Measurements from ENCODE around the gene GPR68. TPM values are rescaled to one million over a fixed set of nuclear protein-coding genes. Genes with fewer than 3 reads are reported as not detected.

GPR68 gene
- polyA plus RNA-seq, 2 of the 4 experiments (the other 2 are of a cell fraction): 0.09 TPM

GRCh38 chr14:91218014-91218413 lies 26.5 kb downstream of the GPR68 start:
- Histone ChIP-seq H3K4me3 (no peak overlapping the region), H3K4me1 (no peaks in the 10 kb centered on the region), H3K27ac (no peak overlapping the region), H3K9me3 (no peaks in the 10 kb centered on the region), H3K4me2 (no peak overlapping the region)
- WGBS (ENCODE audit: missing lambda C conversion rate): 87% methylated on average over 4 of the region's 4 CpGs
- ATAC-seq (no peak), DNase-seq (ENCODE audit: low read depth in 1 of 2, low spot score in 1 of 2) (no peak), FAIRE-seq (no peak)
- ChIA-PET CTCF (interaction anchor here (1.1 to 1.4 kb wide), 2 partner anchors 45 to 46 kb away, joined by 3 read pairs; no protein-coding TSS in a partner anchor), POLR2A (no interaction called here)
- no peak for TF ChIP-seq MAZ (IDR thresholded peaks at IDR 0.05; ENCODE audit: borderline replicate concordance, low read depth, low read length)
- TF ChIP-seq RNF2 (IDR thresholded peaks at IDR 0.05; ENCODE audit: borderline replicate concordance, low read depth): no peak
- no peak for TF ChIP-seq ZFP36 (IDR thresholded peaks at IDR 0.05; ENCODE audit: borderline replicate concordance, partially characterized antibody)
- no peak for TF ChIP-seq MAX (IDR thresholded peaks at IDR 0.05)
- no peak for TF ChIP-seq NFE2L2 (conservative IDR thresholded peaks at IDR 0.05; ENCODE audit: low read length)
- TF ChIP-seq REST (IDR thresholded peaks at IDR 0.05): no peak
- no peak for TF ChIP-seq POLR2AphosphoS2 (conservative IDR thresholded peaks at IDR 0.05; ENCODE audit: low read length)
- no peak for TF ChIP-seq HEYL (CRISPR knock-in tag; IDR thresholded peaks at IDR 0.05)
- TF ChIP-seq CHD4 (IDR thresholded peaks at IDR 0.05; ENCODE audit: borderline replicate concordance): no peak

GRCh38 chr14:91216731-91217226 lies 27.7 kb downstream of the GPR68 start:
- DNase-seq (ENCODE audit: low read depth in 1 of 2, low spot score in 1 of 2) (no peak), ATAC-seq (no peak), FAIRE-seq (no peak)
- Histone ChIP-seq H3K27ac (no peak overlapping the region), H3K4me2 (no peak overlapping the region), H3K4me3 (no peak overlapping the region), H3K4me1 (no peaks in the 10 kb centered on the region), H3K9me3 (no peaks in the 10 kb centered on the region)
- 89% methylated on average over 13 of the region's 13 CpGs for WGBS (ENCODE audit: missing lambda C conversion rate)
- ChIA-PET POLR2A (no interaction called here), CTCF (interaction anchor here (0.6 to 1.5 kb wide), 5 partner anchors 11 to 53 kb away, joined by 3 to 5 read pairs (median 3); no protein-coding TSS in a partner anchor)
- TF ChIP-seq REST (IDR thresholded peaks at IDR 0.05): no peak

- no peak for FAIRE-seq
- WGBS (ENCODE audit: missing lambda C conversion rate): 88% methylated on average over 10 of the region's 10 CpGs
- H3K4me1 ChIP-seq: no peaks in the 10 kb centered on the region
- H3K27ac ChIP-seq: no peak overlapping the region
- no peak overlapping the region for H3K4me3 ChIP-seq
- ChIA-PET CTCF (interaction anchor here (1.2 to 1.5 kb wide), 3 partner anchors 13 to 312 kb away, joined by 3 to 5 read pairs (median 4); no protein-coding TSS in a partner anchor), POLR2A (no interaction called here)
- no peak for DNase-seq (ENCODE audit: low read depth in 1 of 2, low spot score in 1 of 2)
- TF ChIP-seq HDAC2 (IDR thresholded peaks at IDR 0.05): no peak
- no peak for TF ChIP-seq POLR2AphosphoS2 (conservative IDR thresholded peaks at IDR 0.05; ENCODE audit: low read length)
- TF ChIP-seq RNF2 (IDR thresholded peaks at IDR 0.05; ENCODE audit: borderline replicate concordance, low read depth): no peak
- no peak for TF ChIP-seq EP300 (IDR thresholded peaks at IDR 0.05)
- no peak for TF ChIP-seq HOXA7 (CRISPR knock-in tag; IDR thresholded peaks at IDR 0.05)
- TF ChIP-seq TFCP2L1 (CRISPR knock-in tag; IDR thresholded peaks at IDR 0.05): no peak
- no peak overlapping the region for H3K4me2 ChIP-seq
- no peaks in the 10 kb centered on the region for H3K9me3 ChIP-seq
- no peak for ATAC-seq
Observed at GRCh38 chr14:91215381-91215780, 29.1 kb downstream of the GPR68 start.
